MM.1S (cell line): ENCODE data around the gene PRSS2.
A peak's percentile ranks its signal among the peaks of the same experiment; 100 is the strongest.
"Not testable (repeated sequence)": the region's sequence is repeated elsewhere in the genome, so short reads cannot be mapped to it uniquely, and the experiment has no call there.

Experiments
- DNase-seq: peaks from one replicate; pipeline ENCODE4 v3.0.0-alpha.2; 2015
- H2AFZ ChIP-seq: fragments of 300-600 bp; sonication (generic); 2 replicates; pipeline ENCODE4 v1.6.0; 2016; ENCODE audit warnings: antibody characterized with exemption, low read length
- H3F3A ChIP-seq: fragments of 300-600 bp; sonication (generic); 2 replicates; pipeline ENCODE4 v1.6.1; 2016; ENCODE audit warnings: mild to moderate bottlenecking, antibody characterized with exemption, low read length, moderate library complexity, mixed read lengths; ENCODE audit not compliant: insufficient read depth
- H3K27ac ChIP-seq: fragments of 300-600 bp; sonication (generic); 2 replicates; pipeline ENCODE4 v1.5.1; 2016; ENCODE audit warnings: mild to moderate bottlenecking, low read length
- H3K27me3 ChIP-seq: fragments of 300-600 bp; sonication (generic); replicated peaks from 2 replicates; pipeline ENCODE4 v1.6.0; 2016; ENCODE audit warnings: low read length; ENCODE audit not compliant: insufficient read depth
- H3K36me3 ChIP-seq: fragments of 300-600 bp; sonication (generic); replicated peaks from 2 replicates; pipeline ENCODE4 v1.6.1; 2016; ENCODE audit warnings: mild to moderate bottlenecking, low read length, mixed read lengths; ENCODE audit not compliant: insufficient read depth
- H3K4me1 ChIP-seq: fragments of 300-600 bp; sonication (generic); 2 replicates; pipeline ENCODE4 v1.6.1; 2016; ENCODE audit warnings: low read length, mixed read lengths
- H3K4me2 ChIP-seq: fragments of 300-600 bp; sonication (generic); 2 replicates; pipeline ENCODE4 v1.6.0; 2016; ENCODE audit warnings: low read depth, low read length
- H3K4me3 ChIP-seq: fragments of 300-600 bp; sonication (generic); 2 replicates; pipeline ENCODE4 v1.5.1; 2016; ENCODE audit warnings: low read length, mixed read lengths
- H3K79me2 ChIP-seq: fragments of 300-600 bp; sonication (generic); 2 replicates; pipeline ENCODE4 v1.6.1; 2016; ENCODE audit warnings: mixed run types, low read length, mixed read lengths
- H3K9ac ChIP-seq: fragments of 300-600 bp; sonication (generic); 2 replicates; pipeline ENCODE4 v1.6.1; 2016; ENCODE audit warnings: low read length, mixed read lengths
- H3K9me2 ChIP-seq: fragments of 300-600 bp; sonication (generic); replicated peaks from 2 replicates; pipeline ENCODE4 v1.6.1; 2016; ENCODE audit warnings: mild to moderate bottlenecking, low read length, mixed read lengths; ENCODE audit not compliant: insufficient read depth
- H3K9me3 ChIP-seq: fragments of 300-600 bp; sonication (generic); replicated peaks from 2 replicates; pipeline ENCODE4 v1.6.1; 2016; ENCODE audit warnings: mild to moderate bottlenecking, low read length, mixed read lengths; ENCODE audit not compliant: insufficient read depth
- H4K20me1 ChIP-seq: fragments of 300-600 bp; sonication (generic); 2 replicates; pipeline ENCODE4 v1.6.1; 2016; ENCODE audit warnings: mild to moderate bottlenecking, low read length, moderate library complexity, mixed read lengths; ENCODE audit not compliant: insufficient read depth
- EZH2 ChIP-seq: fragments of 300-600 bp; sonication (generic); optimal IDR thresholded peaks from 2 replicates; pipeline ENCODE3; 2017; ENCODE audit warnings: low read depth, mild to moderate bottlenecking, antibody characterized with exemption, low read length, mixed read lengths
- EZH2phosphoT487 ChIP-seq: fragments of 300-600 bp; sonication (generic); IDR thresholded peaks from 2 replicates; pipeline ENCODE4 v1.6.1; 2018; ENCODE audit warnings: antibody characterized with exemption, low read length
- TF ChIP-seq, protein P1 (sequence below): fragments of 300-600 bp; sonication (generic); IDR thresholded peaks from 2 replicates; pipeline ENCODE4 v1.5.1; 2016; ENCODE audit warnings: antibody characterized with exemption, low read length, mixed read lengths

PRSS2 gene

DNA sequence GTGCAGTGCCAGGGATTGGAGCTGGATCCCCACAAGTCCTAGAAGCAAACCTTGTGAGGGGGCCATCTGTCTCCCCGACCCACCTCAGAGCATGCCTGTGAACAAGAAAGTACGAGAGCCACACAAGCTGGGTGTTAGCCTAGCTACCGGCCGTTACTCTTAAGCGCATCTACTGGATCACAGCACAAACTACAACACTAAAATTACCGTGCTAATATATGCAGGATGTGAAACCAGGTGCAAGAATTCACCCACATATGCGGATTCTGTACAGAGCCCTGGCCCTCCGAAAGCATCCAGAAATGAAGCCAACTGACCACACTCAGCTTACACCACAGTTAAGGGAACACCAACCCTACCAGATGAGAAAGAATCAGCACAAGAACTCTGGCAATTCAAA lies 37.5 kb upstream of the PRSS2 start:
- peak overlapping the region; percentile 67; the same call in 1 of the 2 replicates for H3K9ac ChIP-seq
- no peaks in the 10 kb centered on the region for H4K20me1 ChIP-seq
- H2AFZ ChIP-seq = peak overlapping the region; percentile 80
- no peaks in the 10 kb centered on the region for H3K9me2 ChIP-seq
- peak overlapping the region; percentile 86; the same call in 1 of the 2 replicates for H3K27ac ChIP-seq
- no peaks in the 10 kb centered on the region; the same call in 1 of the 2 replicates for H3K36me3 ChIP-seq
- no peak for TF ChIP-seq EZH2
- TF ChIP-seq EZH2phosphoT487 = no peak
- TF ChIP-seq, protein P1, sequence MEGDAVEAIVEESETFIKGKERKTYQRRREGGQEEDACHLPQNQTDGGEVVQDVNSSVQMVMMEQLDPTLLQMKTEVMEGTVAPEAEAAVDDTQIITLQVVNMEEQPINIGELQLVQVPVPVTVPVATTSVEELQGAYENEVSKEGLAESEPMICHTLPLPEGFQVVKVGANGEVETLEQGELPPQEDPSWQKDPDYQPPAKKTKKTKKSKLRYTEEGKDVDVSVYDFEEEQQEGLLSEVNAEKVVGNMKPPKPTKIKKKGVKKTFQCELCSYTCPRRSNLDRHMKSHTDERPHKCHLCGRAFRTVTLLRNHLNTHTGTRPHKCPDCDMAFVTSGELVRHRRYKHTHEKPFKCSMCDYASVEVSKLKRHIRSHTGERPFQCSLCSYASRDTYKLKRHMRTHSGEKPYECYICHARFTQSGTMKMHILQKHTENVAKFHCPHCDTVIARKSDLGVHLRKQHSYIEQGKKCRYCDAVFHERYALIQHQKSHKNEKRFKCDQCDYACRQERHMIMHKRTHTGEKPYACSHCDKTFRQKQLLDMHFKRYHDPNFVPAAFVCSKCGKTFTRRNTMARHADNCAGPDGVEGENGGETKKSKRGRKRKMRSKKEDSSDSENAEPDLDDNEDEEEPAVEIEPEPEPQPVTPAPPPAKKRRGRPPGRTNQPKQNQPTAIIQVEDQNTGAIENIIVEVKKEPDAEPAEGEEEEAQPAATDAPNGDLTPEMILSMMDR = peak; percentile 36
- H3K79me2 ChIP-seq = no peaks in the 10 kb centered on the region
- no peaks in the 10 kb centered on the region for H3K27me3 ChIP-seq
- no peaks in the 10 kb centered on the region for H3K9me3 ChIP-seq
- DNase-seq = peak; percentile 98
- peak overlapping the region; percentile 90 for H3K4me2 ChIP-seq
- peaks cover 16% of the 10 kb centered on the region for H3F3A ChIP-seq
- peaks cover 16% of the 10 kb centered on the region for H3K4me1 ChIP-seq
- H3K4me3 ChIP-seq = peak overlapping the region; percentile 71

DNA sequence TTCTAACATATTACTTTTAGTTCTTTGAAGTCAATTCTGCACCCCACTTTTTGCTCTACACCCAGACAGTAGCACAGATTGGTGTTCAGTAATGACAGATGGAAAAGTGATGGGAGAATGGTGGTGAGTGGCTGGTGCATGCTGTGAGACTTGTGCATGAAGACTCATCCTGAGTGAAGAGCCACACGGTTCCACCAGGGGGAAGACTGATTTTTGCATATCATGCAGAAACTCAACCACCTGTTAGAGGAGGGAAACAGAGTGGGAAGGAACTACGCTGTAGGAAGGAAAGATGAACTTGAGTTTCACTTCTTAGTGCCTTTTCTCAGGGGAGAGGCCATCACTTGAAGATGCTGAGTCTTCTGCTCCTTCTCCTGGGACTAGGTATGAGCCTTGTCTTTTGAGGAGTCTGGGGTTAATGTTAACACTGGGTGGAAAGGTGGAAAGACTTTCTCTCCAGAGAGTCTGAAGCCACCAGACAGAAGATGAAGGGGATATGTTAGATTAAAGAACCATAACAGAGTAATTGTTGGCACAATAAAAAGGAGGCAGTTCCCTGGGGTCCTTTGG lies 30.8 kb upstream of the PRSS2 start:
- no peaks in the 10 kb centered on the region for H4K20me1 ChIP-seq
- no peaks in the 10 kb centered on the region for H3K9me2 ChIP-seq
- no peaks in the 10 kb centered on the region for H3K36me3 ChIP-seq
- H3K9ac ChIP-seq = no peak overlapping the region
- H3K4me2 ChIP-seq = peak overlapping the region; percentile 5; the same call in 1 of the 2 replicates
- no peaks in the 10 kb centered on the region for H3K27me3 ChIP-seq
- DNase-seq = peak; percentile 82
- no peak overlapping the region for H3K4me3 ChIP-seq
- H3K4me1 ChIP-seq = peaks cover 17% of the 10 kb centered on the region
- TF ChIP-seq, protein P1 = peak; percentile 71
- TF ChIP-seq EZH2phosphoT487 = no peak
- H3F3A ChIP-seq = 0 out of 2 replicates have a peak, but pooled peaks cover 5% of the 10 kb centered on the region
- H3K27ac ChIP-seq = no peak overlapping the region
- H3K79me2 ChIP-seq = no peaks in the 10 kb centered on the region
- H2AFZ ChIP-seq = 0 out of 2 replicates have a peak overlapping the region, but pooled peaks have one; percentile 3
- no peaks in the 10 kb centered on the region for H3K9me3 ChIP-seq

GRCh38 chr7:142740786-142741185 lies 30.0 kb upstream of the PRSS2 start:
- H3K36me3 ChIP-seq = no peaks in the 10 kb centered on the region
- H3K4me3 ChIP-seq = no peak overlapping the region
- no peaks in the 10 kb centered on the region for H3K9me2 ChIP-seq
- H3K9ac ChIP-seq = no peak overlapping the region
- no peak for DNase-seq
- H3K4me2 ChIP-seq = no peak overlapping the region
- 0 out of 2 replicates have a peak, but pooled peaks cover 5% of the 10 kb centered on the region for H3F3A ChIP-seq
- no peak overlapping the region for H2AFZ ChIP-seq
- no peaks in the 10 kb centered on the region for H3K9me3 ChIP-seq
- no peaks in the 10 kb centered on the region for H3K79me2 ChIP-seq
- TF ChIP-seq, protein P1 = no peak
- TF ChIP-seq EZH2phosphoT487 (no peak), EZH2 (no peak)
- H3K27ac ChIP-seq = no peak overlapping the region
- peaks cover 17% of the 10 kb centered on the region for H3K4me1 ChIP-seq
- no peaks in the 10 kb centered on the region for H3K27me3 ChIP-seq
- H4K20me1 ChIP-seq = no peaks in the 10 kb centered on the region

GRCh38 chr7:142741932-142742331 lies 28.8 kb upstream of the PRSS2 start:
- not testable (repeated sequence) for H3K9me3 ChIP-seq, H3K36me3 ChIP-seq, H4K20me1 ChIP-seq, H3K27ac ChIP-seq, H3F3A ChIP-seq, H3K79me2 ChIP-seq, DNase-seq, H3K4me3 ChIP-seq, H3K4me2 ChIP-seq, H3K9me2 ChIP-seq, H3K27me3 ChIP-seq, H3K9ac ChIP-seq, H2AFZ ChIP-seq
- peaks cover 17% of the 10 kb centered on the region for H3K4me1 ChIP-seq
